K562 (cell line): ENCODE results near the gene AGFG2.

ENCODE experiments used
- CTCF ChIP-seq, 3 experiments: IDR thresholded peaks in 2 of 3; conservative IDR thresholded peaks in 1 of 3; 2 replicates each; pipeline ENCODE4 v1.5.1; 2011 to 2012; ENCODE audit warnings: low read length in 3 of 3, mild to moderate bottlenecking in 3 of 3, control low read depth in 2 of 3, improper control_type of control experiment in 1 of 3, inconsistent platforms in 1 of 3, low read depth in 1 of 3, mixed read lengths in 1 of 3, moderate library complexity in 1 of 3; ENCODE audit not compliant: insufficient read depth in 2 of 3
- EP300 ChIP-seq: IDR thresholded peaks from 2 replicates; pipeline ENCODE4 v1.6.1; 2012; ENCODE audit warnings: low read length, improper control_type of control experiment
- ETV6 ChIP-seq, 3 experiments: fragments of 150-350 bp in 1 of 3; sonication (generic) in 1 of 3; formaldehyde crosslinking in 1 of 3; IDR thresholded peaks; 2 replicates each; pipeline versions ENCODE4 v1.6.1 to v1.8.0; 2014 to 2022; ENCODE audit warnings: borderline replicate concordance in 2 of 3, low read depth in 2 of 3, antibody characterized with exemption in 1 of 3, low read length in 1 of 3, mild to moderate bottlenecking in 1 of 3, missing genetic modification reagents in 1 of 3
- FOXK1 ChIP-seq: sonication (generic); formaldehyde crosslinking; IDR thresholded peaks from 2 replicates; pipeline ENCODE4 v1.8.0; 2022; ENCODE audit warnings: missing genetic modification reagents, mild to moderate bottlenecking, borderline replicate concordance
- JUN ChIP-seq, 2 experiments: sonication (generic) in 1 of 2; formaldehyde crosslinking in 1 of 2; IDR thresholded peaks; 2 replicates each; pipeline versions ENCODE4 v1.6.1 to v1.8.0; 2012 to 2022; ENCODE audit warnings: borderline replicate concordance in 2 of 2, mild to moderate bottlenecking in 2 of 2, improper control_type of control experiment in 1 of 2, low read depth in 1 of 2, low read length in 1 of 2, missing genetic modification reagents in 1 of 2
- MAFK ChIP-seq: IDR thresholded peaks from 2 replicates; pipeline ENCODE4 v1.6.1; 2011; ENCODE audit warnings: low read length, improper control_type of control experiment
- NFYB ChIP-seq: IDR thresholded peaks from 2 replicates; pipeline ENCODE4 v1.6.1; 2011; ENCODE audit warnings: mild to moderate bottlenecking, moderate library complexity; ENCODE audit not compliant: insufficient read length; ENCODE audit errors: extremely low read depth
- TAF7 ChIP-seq: fragments of 450-650 bp; IDR thresholded peaks from 2 replicates; pipeline ENCODE4 v1.6.1; 2016; ENCODE audit warnings: missing genetic modification characterization, missing compliant biosample characterization
- ZFP30 ChIP-seq: fragments of 250-450 bp; sonication (Bioruptor Pico); IDR thresholded peaks from 2 replicates; pipeline ENCODE4 v1.8.0; 2022; ENCODE audit warnings: moderate library complexity, mild to moderate bottlenecking, inconsistent platforms, borderline replicate concordance
- TF ChIP-seq, protein P1 (sequence below): sonication (generic); formaldehyde crosslinking; IDR thresholded peaks from 2 replicates; pipeline ENCODE4 v1.8.1; 2022; ENCODE audit warnings: missing genetic modification reagents

GRCh38 chr7:100493476-100494264 lies 45.3 kb upstream of the AGFG2 start:
- TF ChIP-seq EP300 (no peak), CTCF (IDR thresholded peaks at IDR 0.05 in 2 of 3, conservative IDR thresholded peaks at IDR 0.05 in 1 of 3; ENCODE audit: insufficient read depth in 2 of 3, low read depth in 1 of 3, low read length in 3 of 3) (peak in 2 of 3 experiments; percentile 35 to 37; a peak in 3 of 6 replicates), NFYB (no peak), FOXK1 (CRISPR knock-in tag) (no peak), ZFP30 (CRISPR knock-in tag) (no peak), MAFK (no peak), TAF7 (tag) (no peak), JUN (IDR thresholded peaks at IDR 0.05; ENCODE audit: borderline replicate concordance, low read depth, low read length) (no peak), JUN (CRISPR knock-in tag; IDR thresholded peaks at IDR 0.05; ENCODE audit: borderline replicate concordance) (no peak), ETV6 (IDR thresholded peaks at IDR 0.05; ENCODE audit: borderline replicate concordance in 1 of 2, low read depth in 2 of 2, low read length in 1 of 2) (no peak), ETV6 (CRISPR knock-in tag; IDR thresholded peaks at IDR 0.05; ENCODE audit: borderline replicate concordance) (no peak)
- TF ChIP-seq, protein P1, sequence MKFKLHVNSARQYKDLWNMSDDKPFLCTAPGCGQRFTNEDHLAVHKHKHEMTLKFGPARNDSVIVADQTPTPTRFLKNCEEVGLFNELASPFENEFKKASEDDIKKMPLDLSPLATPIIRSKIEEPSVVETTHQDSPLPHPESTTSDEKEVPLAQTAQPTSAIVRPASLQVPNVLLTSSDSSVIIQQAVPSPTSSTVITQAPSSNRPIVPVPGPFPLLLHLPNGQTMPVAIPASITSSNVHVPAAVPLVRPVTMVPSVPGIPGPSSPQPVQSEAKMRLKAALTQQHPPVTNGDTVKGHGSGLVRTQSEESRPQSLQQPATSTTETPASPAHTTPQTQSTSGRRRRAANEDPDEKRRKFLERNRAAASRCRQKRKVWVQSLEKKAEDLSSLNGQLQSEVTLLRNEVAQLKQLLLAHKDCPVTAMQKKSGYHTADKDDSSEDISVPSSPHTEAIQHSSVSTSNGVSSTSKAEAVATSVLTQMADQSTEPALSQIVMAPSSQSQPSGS (CRISPR knock-in tag) = no peak
